Stimulated activated CD8-positive, alpha-beta memory T cell treated with anti-CD3 and anti-CD28 coated beads, Interleukin-4, amount 100 ng/mL, for 4 hours (primary cell): ENCODE results near the gene NCOA1.
A peak's percentile ranks its signal among the peaks of the same experiment; 100 is the strongest.
"Not testable (repeated sequence)": the region's sequence is repeated elsewhere in the genome, so short reads cannot be mapped to it uniquely, and the experiment has no call there.

ENCODE experiments used
- DNase-seq, 2 donors: peaks; one replicate each; pipeline ENCODE4 v3.0.0-alpha.2; 2020; ENCODE audit warnings: low read depth in 2 of 2, low spot score in 1 of 2

Gene NCOA1

GRCh38 chr2:24779116-24779515 is 288.1 kb downstream of the NCOA1 start:
- DNase-seq = no peak

DNA sequence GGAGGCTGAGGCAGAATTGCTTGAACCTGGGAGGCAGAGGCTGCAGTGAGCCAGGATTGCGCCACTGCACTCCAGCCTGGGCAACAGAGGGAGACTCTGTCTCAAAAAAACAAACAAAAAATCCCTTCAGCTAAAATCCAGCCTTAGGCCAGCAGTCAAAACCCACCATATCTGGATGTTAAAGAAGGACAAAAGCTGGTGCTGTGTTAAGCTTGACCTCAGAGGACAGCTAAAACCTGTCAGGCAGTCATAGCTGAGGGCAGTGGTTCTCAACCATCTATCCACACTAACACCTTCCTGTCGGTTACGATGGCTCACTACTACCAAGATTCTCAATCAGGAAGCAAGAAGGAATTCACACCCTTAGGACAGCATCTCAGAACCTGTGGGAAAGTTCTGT is 292.6 kb downstream of the NCOA1 start:
- no peak for DNase-seq

- no peak for DNase-seq
These were observed 294.7 kb downstream of the NCOA1 start for GRCh38 chr2:24785671-24786321.

DNA sequence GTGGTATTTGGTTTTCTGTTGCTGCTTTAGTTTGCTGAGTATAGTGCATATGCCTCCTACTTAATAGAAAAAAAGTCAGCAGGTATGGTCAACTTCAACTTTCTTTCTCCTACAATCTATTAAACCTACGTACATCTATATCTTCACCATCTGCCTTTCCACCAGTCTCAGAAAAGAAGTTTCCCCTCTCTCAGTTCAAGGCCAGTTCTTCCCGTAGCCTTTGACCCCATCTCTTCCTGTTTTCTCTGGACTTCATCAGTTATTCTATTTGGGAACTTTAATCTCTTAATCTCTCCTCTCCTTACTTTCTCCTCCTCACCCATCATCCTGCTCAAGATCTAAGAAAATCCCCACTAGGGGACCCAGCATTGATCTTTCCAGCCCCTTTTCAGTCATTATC is 296.5 kb downstream of the NCOA1 start:
- no peak for DNase-seq

DNA sequence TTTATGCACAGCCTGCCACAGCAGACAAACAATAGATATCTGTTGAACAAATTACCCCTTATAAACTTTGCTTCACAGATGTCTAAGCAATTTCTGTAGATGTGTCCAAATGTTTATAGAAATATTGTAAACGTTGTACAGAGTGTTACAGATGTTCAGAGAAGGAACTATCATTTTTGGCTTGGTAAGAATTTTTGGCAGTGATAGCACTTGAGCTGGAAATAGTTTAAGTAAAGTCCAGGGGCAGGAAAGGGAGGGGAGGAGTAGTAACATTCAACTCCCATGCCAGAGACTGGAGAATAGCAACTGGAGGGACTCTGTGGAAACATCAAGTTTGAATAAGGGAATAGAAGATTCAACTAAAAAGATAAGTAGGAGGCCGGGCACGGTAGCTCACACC is 297.8 kb downstream of the NCOA1 start:
- DNase-seq = no peak

- no peak for DNase-seq
These were observed 300.4 kb downstream of the NCOA1 start for GRCh38 chr2:24791452-24791851.

DNA sequence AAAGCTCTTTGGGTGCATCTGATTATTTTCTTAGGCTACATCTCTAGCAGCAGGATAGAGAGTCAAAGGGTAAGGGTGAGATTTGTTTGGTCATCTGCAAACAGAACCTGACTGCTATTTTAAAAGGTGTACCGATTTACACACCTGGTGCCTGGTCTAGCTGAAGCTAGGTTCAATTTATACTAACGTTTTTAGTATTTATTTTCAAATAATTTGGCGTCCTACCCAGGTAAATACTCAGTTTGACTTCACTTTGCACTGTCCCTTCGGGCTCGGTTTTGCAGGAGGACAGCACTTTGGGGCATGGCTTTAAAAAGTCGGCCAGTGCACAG is 301.5 kb downstream of the NCOA1 start:
- DNase-seq = no peak

DNA sequence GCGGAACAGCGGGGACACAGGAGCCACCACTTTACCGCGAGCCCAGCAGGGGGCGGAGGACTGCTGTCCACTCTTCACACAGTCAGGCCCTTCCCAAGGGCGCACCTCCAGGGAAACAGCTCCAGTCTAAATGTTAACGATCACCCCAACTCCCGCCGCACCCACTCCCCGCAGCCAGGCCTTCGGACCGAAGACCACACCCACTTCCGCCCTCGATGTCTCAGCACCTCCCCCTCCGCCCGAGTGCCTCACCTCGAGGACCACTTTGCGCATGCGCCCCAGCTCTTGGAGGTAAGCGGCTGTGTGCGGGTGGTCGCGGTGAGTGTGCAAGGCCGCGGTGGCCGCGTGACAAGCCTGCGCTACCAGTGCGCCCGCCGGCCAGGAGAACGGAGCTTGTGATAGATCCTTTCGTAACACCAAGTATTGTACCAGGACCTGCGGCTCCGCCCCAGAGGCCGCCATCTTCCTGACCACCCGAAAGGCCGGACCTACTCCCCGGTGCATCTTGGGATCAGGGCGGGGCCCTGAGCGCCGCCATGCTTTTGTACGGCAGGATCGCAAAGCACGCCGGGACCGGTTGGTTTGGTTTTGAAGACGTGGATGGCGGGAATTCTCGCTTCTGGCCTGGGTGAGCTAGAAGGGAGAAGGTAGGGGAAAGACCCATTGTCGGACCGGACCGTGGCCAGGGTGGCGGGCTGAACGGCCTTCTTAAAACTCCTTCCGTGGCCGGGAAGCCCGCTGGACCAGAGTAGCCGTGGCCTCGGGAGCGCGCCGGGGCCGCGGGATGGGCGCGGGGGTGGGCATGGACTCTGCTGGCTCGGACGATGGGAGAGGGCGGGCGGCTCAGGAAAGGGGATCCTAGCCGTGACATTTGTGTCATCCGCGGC is 302.1 kb downstream of the NCOA1 start, which contains the start of the genes CENPO and PTRHD1:
Gene CENPO (plus strand): TSS at position 552 of the 887 bp plus-strand sequence. CDS start 495 bp downstream, outside the sequence.
Gene PTRHD1 (minus strand): TSS at position 518 of the 887 bp plus-strand sequence. CDS start 14 bp downstream, at position 504.
- peak; percentile 88 to 89 for DNase-seq

- no peak for DNase-seq
These were observed 302.8 kb downstream of the NCOA1 start for GRCh38 chr2:24793761-24794435.

DNA sequence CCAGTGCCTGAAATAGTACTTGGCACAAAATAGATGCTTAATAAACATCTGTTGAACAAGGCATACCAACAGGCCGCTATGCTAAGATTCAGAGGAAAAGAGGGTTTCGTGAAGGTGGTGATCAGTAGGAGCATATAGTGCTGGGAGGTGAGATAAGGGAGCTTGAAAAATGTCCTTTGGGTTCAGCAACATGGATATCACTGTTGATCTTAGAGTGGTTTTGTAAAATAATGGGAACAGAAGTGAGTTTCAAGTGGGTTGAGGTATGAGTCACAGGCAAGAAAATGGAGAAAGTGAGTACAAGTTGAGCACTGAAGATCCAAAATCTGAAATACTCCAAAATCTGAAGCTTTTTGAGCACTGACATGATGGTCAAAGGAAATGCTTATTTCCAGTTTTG is 306.6 kb downstream of the NCOA1 start:
- DNase-seq = no peak

GRCh38 chr2:24800487-24800886 is 309.4 kb downstream of the NCOA1 start:
- not testable (repeated sequence) for DNase-seq

DNA sequence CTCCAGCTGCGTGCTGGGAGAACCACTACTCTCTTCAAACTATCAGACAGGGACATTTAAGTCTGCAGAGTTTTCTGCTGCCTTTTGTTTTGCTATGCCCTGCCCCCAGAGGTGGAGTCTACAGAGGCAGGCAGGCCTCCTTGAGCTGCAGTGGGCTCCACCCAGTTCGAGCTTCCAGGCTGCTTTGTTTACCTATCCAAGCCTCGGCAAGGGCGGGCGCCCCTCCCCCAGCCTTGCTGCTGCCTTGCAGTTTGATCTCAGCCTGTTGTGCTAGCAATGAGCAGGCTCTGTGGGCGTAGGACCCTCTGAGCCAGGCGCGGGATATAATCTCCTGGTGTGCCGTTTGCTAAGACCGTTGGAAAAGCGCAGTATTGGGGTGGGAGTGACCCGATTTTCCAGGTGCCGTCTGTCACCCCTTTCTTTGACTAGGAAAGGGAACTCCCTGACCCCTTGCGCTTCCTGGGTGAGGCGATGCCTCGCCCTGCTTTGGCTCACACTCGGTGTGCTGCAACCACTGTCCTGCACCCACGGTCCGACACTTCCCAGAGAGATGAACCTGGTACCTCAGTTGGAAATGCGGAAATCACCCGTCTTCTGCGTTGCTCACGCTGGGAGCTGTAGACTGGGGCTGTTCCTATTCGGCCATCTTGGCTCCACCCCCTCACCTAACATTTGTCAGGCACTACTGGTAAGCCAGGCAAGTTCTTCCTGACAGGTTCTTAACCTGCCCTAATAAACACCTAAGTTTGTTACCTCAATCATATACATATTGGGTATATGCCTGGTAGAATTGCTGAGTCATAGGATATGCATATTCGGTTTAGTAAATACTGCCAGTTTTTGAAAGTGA is 315.0 kb downstream of the NCOA1 start:
- not testable (repeated sequence) for DNase-seq

GRCh38 chr2:24806661-24807036 is 315.6 kb downstream of the NCOA1 start:
- DNase-seq = no peak

DNA sequence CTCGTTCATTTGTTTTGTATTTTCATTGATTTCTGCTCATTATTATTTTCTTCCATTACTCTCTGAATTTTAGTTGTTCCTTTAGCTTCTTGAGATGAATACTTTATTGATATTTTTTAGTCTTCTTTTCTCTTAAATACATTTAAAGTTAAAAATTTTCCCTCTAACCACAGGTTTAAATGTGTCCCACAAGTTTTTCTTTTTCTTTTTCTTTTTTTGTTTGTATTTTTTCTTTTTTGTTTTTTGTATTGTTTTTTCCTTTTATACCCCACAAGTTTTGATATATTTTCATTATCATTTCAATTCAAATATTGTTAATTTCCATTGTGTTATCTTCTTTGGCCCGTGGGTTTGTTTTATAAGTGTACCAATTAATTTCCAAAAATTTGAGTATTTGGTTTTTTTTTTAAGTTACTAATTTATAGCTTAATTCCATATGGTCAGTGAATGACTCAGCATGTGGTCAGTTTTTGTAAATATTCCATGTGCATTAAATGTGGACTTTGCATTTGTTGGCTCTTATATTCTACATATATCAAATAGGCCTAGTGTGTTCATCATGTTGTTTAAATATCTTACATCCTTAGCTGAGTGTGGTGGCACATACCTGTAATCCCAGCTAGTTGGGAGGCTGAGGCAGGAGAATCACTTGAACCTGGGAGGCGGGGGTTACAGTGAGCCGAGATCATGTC is 318.4 kb downstream of the NCOA1 start:
- no peak for DNase-seq

GRCh38 chr2:24813691-24814137 is 322.7 kb downstream of the NCOA1 start:
- no peak for DNase-seq

GRCh38 chr2:24814516-24814915 is 323.5 kb downstream of the NCOA1 start:
- DNase-seq = no peak

DNA sequence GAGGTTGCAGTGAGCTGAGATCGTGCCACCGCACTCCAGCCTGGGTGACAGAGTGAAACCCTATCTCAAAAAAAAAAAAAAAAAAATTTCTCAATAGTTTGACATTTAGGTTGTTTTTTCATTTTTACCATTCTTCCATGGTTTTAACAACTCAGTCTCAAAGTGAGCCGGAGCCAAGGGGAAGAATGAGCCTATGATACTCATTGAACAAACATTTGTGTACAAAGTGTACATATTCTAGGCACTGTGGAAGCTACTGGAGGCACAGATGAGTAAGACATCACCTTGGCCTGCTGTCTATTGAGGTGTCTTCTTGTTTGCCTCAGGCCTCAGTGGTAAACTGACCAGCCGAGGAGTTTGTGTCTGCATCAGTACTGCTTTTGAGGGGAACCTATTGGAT is 324.1 kb downstream of the NCOA1 start:
- no peak for DNase-seq

DNA sequence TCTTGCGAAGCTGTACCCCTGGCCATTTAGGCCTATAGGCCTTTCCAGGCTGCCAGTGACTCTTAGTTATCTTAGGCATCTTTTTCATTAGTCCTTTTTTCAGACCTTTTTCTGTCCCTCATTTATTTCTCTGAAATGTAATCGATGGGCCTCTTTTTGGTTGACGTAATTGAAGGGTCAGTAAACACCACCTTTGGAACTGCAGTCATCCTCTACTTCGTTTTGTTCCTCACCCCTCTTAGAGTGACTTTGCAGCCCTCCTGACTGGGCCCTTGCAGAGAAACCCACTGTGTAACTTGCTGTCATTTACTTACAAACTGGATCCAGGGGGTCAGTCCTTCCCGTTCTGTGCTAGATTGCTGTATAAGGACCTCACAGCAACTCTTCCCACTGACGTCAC is 325.4 kb downstream of the NCOA1 start:
- DNase-seq = no peak

- DNase-seq = no peak
These were observed 325.8 kb downstream of the NCOA1 start for GRCh38 chr2:24816884-24817283.

DNA sequence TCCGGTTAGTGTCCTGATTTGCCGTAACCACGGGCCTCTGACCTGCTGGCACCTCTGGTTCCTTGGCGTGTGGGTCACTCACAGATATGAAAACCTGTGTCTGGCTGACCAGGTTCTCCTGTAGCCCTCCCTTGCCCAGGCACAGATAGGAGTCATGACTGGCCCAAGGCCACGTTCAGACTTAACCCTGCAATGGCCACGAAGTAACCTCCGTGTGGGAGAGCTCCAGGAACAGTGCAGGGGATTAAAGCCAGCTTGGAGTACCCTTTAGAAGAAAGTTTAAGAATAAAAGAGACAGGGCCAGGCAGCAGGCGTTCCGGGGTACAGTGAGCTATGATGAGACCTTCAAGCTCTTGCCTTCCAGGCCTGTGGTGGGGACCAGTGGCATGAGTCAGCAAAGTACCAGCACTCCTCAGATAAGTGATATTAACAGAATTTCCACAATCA is 327.7 kb downstream of the NCOA1 start:
- DNase-seq = no peak
